GM10847 (cell line): ENCODE results near the gene ABHD8.

Experiments
- POLR2A ChIP-seq: IDR thresholded peaks from 2 replicates; pipeline ENCODE4 v1.6.1; 2011; ENCODE audit not compliant: insufficient read length; ENCODE audit errors: extremely low read depth

ABHD8 gene

GRCh38 chr19:17337675-17338432 is 34.6 kb upstream of the ABHD8 start:
- no peak for TF ChIP-seq POLR2A

GRCh38 chr19:17336872-17337674 is 33.8 kb upstream of the ABHD8 start, which contains the start of gene GTPBP3:
TSS of gene GTPBP3 (plus strand) at chr19:17337553. CDS start at chr19:17337612, 59 bp downstream.
- TF ChIP-seq POLR2A, result peak; percentile 60

GRCh38 chr19:17335575-17335974 is 32.4 kb upstream of the ABHD8 start:
- TF ChIP-seq POLR2A, result no peak

GRCh38 chr19:17334414-17335409 is 31.5 kb upstream of the ABHD8 start, which contains the start of gene ANO8:
TSS of gene ANO8 (minus strand) at chr19:17334855. CDS start at chr19:17334670, 185 bp downstream.
- TF ChIP-seq POLR2A, result no peak

GRCh38 chr19:17333611-17334413 is 30.6 kb upstream of the ABHD8 start:
- no peak for TF ChIP-seq POLR2A

- no peak for TF ChIP-seq POLR2A
These were observed 29.7 kb upstream of the ABHD8 start for GRCh38 chr19:17332677-17333581.

- TF ChIP-seq POLR2A, result no peak
These were observed 29.1 kb upstream of the ABHD8 start for GRCh38 chr19:17332360-17332676.

- TF ChIP-seq POLR2A, result no peak
These were observed 27.9 kb upstream of the ABHD8 start for GRCh38 chr19:17331045-17331558.

GRCh38 chr19:17330262-17331044 is 27.2 kb upstream of the ABHD8 start:
- no peak for TF ChIP-seq POLR2A

GRCh38 chr19:17329366-17330261 is 26.4 kb upstream of the ABHD8 start:
- TF ChIP-seq POLR2A, result no peak

GRCh38 chr19:17328517-17329365 is 25.5 kb upstream of the ABHD8 start:
- no peak for TF ChIP-seq POLR2A
